Measurements from ENCODE around the gene PRKCH.
A peak's percentile ranks its signal among the peaks of the same experiment; 100 is the strongest.

PRKCH gene

DNA sequence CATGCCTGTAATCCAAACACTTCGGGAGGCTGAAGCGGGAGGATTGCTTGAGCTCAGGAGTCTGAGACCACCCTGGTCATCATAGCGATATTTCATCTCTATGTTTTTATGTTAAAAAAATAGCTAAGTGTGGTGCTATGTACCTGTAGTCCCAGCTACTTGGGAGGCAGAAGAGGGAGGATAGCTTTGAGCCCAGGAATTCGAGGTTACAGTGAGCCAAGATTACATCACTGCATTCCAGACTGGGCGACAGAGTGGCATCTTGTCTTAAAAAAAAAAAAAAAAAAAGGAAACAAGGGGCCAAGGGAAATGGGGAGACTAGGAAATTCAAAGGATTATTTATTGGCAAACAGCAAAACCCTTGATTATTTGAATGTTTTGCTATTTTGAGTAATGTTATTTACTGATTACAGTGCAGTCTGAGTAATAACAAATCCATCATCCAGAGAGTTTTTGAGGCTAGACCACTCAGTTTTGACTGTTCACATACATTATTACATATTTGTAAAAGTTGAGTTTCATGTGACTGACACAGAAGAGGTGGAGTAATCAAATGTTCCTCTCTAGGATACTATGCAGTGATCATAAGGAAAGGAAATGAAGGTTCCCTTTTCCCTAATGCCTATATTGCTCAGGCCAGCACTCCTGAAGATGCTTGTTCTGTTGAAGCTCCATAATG lies 40.8 kb downstream of the PRKCH start (continued):
- no peak for TF ChIP-seq ZBTB7A (tag by site-specific recombination; IDR thresholded peaks at IDR 0.05; ENCODE audit: low read depth)
- TF ChIP-seq, protein P1, sequence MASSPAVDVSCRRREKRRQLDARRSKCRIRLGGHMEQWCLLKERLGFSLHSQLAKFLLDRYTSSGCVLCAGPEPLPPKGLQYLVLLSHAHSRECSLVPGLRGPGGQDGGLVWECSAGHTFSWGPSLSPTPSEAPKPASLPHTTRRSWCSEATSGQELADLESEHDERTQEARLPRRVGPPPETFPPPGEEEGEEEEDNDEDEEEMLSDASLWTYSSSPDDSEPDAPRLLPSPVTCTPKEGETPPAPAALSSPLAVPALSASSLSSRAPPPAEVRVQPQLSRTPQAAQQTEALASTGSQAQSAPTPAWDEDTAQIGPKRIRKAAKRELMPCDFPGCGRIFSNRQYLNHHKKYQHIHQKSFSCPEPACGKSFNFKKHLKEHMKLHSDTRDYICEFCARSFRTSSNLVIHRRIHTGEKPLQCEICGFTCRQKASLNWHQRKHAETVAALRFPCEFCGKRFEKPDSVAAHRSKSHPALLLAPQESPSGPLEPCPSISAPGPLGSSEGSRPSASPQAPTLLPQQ (tag by site-specific recombination; IDR thresholded peaks at IDR 0.05): no peak
- no peak for TF ChIP-seq ZNF514 (tag by site-specific recombination; IDR thresholded peaks at IDR 0.05)
- TF ChIP-seq HOXA7 (CRISPR knock-in tag; IDR thresholded peaks at IDR 0.05; ENCODE audit: borderline replicate concordance): no peak
- TF ChIP-seq ZNF776 (tag by site-specific recombination; IDR thresholded peaks at IDR 0.05; ENCODE audit: borderline replicate concordance): no peak
- no peak for TF ChIP-seq ZNF311 (tag by site-specific recombination; IDR thresholded peaks at IDR 0.05; ENCODE audit: borderline replicate concordance)

DNA sequence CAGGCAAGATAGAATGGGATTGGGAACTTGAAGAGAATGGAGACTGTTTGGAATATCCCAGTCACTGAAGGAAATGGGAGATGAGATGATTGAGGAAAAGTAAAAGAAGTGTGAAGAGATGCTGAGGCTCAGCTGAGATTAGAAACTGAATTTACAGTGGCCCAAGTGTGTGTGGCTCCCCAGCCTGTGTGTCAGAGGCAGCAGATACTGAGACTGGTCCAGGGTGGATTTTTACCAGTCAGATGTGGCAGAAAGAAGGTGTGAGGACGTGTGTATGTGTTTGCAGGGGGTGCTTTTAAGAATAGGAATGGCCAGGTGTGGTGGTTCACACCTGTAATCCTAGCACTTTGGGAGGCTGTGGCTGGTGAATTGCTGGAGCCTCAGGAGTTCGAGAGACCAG lies 42.9 kb downstream of the PRKCH start:
- Histone ChIP-seq H3K4me3 (ENCODE audit: low read depth, low read length) (no peak overlapping the region), H3K9me3 (ENCODE audit: control insufficient read depth, insufficient read depth, low read depth, low read length) (no peaks in the 10 kb centered on the region), H3K4me1 (ENCODE audit: control insufficient read depth, insufficient read depth, low read length) (peaks cover 5% of the 10 kb centered on the region), H3K36me3 (ENCODE audit: control insufficient read depth in 2 of 2, insufficient read depth in 1 of 2, low read length in 2 of 2) (no peaks in the 10 kb centered on the region), H3K27ac (ENCODE audit: extremely low read depth, low read depth, low read length) (no peak overlapping the region)
- no peak for TF ChIP-seq GFI1B (tag by site-specific recombination; IDR thresholded peaks at IDR 0.05)
- TF ChIP-seq, protein P2, sequence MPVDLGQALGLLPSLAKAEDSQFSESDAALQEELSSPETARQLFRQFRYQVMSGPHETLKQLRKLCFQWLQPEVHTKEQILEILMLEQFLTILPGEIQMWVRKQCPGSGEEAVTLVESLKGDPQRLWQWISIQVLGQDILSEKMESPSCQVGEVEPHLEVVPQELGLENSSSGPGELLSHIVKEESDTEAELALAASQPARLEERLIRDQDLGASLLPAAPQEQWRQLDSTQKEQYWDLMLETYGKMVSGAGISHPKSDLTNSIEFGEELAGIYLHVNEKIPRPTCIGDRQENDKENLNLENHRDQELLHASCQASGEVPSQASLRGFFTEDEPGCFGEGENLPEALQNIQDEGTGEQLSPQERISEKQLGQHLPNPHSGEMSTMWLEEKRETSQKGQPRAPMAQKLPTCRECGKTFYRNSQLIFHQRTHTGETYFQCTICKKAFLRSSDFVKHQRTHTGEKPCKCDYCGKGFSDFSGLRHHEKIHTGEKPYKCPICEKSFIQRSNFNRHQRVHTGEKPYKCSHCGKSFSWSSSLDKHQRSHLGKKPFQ (tag by site-specific recombination; IDR thresholded peaks at IDR 0.05): peak; percentile 25; the same call in 1 of the 2 replicates
- no peak for TF ChIP-seq ZNF792 (tag by site-specific recombination; IDR thresholded peaks at IDR 0.05)
- no peak for TF ChIP-seq ZNF302 (tag by site-specific recombination; IDR thresholded peaks at IDR 0.05; ENCODE audit: low read depth)
- TF ChIP-seq SCRT1 (tag by site-specific recombination; IDR thresholded peaks at IDR 0.05; ENCODE audit: borderline replicate concordance): no peak
- TF ChIP-seq ZBTB7A (tag by site-specific recombination; IDR thresholded peaks at IDR 0.05; ENCODE audit: low read depth): no peak
- TF ChIP-seq ZNF624 (tag by site-specific recombination; IDR thresholded peaks at IDR 0.05): no peak
- no peak for TF ChIP-seq ZNF239 (tag by site-specific recombination; IDR thresholded peaks at IDR 0.05)
- TF ChIP-seq ZNF585B (tag by site-specific recombination; IDR thresholded peaks at IDR 0.05): no peak
- ChIA-PET POLR2A (no interaction called here), CTCF (interaction anchor here (0.5 kb wide), 1 partner anchor 166 kb away, joined by 3 read pairs; no protein-coding TSS in a partner anchor)

DNA sequence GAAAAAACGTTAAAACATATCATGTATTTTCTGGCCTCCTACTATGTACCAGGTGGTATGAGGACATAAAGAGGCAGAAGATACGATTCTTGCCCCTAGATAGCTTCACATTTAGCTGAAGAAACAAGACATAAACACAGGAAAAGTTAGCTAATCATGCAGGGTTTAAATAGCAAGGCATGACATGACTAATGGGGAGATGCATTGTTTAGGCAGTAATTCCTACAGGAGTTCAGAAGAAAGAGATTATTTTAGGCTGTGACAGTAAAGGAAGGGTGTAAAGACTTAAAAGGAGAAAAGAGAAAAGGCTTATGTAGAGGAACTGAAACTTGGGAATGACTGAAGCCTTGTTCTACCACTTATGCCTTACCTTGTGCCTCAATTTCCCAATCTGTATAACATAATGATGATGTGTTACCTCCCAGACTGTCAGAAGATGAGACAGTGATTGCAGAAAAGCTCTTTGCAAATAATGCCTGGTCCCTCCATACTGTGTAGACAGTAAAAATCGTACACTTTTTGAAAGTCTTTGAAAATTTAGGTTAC lies 44.4 kb downstream of the PRKCH start:
- no peak for TF ChIP-seq ZNF600 (tag by site-specific recombination; IDR thresholded peaks at IDR 0.05)
- TF ChIP-seq, protein P3, sequence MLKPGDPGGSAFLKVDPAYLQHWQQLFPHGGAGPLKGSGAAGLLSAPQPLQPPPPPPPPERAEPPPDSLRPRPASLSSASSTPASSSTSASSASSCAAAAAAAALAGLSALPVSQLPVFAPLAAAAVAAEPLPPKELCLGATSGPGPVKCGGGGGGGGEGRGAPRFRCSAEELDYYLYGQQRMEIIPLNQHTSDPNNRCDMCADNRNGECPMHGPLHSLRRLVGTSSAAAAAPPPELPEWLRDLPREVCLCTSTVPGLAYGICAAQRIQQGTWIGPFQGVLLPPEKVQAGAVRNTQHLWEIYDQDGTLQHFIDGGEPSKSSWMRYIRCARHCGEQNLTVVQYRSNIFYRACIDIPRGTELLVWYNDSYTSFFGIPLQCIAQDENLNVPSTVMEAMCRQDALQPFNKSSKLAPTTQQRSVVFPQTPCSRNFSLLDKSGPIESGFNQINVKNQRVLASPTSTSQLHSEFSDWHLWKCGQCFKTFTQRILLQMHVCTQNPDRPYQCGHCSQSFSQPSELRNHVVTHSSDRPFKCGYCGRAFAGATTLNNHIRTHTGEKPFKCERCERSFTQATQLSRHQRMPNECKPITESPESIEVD (tag by site-specific recombination; IDR thresholded peaks at IDR 0.05): peak; percentile 25; the same call in 1 of the 2 replicates
- 0 out of 2 replicates have a peak, but pooled peaks have one; percentile 9 for TF ChIP-seq OSR2 (tag by site-specific recombination; IDR thresholded peaks at IDR 0.05)
- no peak for TF ChIP-seq ZBTB20 (tag by site-specific recombination; IDR thresholded peaks at IDR 0.05)
- TF ChIP-seq SP7 (tag by site-specific recombination; IDR thresholded peaks at IDR 0.05): no peak
- POLR2A ChIA-PET: no interaction called here
- Histone ChIP-seq H3K36me3 (ENCODE audit: control insufficient read depth in 2 of 2, insufficient read depth in 1 of 2, low read length in 2 of 2) (no peaks in the 10 kb centered on the region), H3K9me3 (ENCODE audit: control insufficient read depth, insufficient read depth, low read depth, low read length) (no peaks in the 10 kb centered on the region), H3K4me3 (ENCODE audit: low read depth, low read length) (no peak overlapping the region), H3K27ac (ENCODE audit: extremely low read depth, low read depth, low read length) (no peak overlapping the region), H3K4me1 (ENCODE audit: control insufficient read depth, insufficient read depth, low read length) (peaks cover 5% of the 10 kb centered on the region)
- CTCF ChIA-PET: no interaction called here
